CD4-positive, alpha-beta T cell treated with Interleukin-12 subunit alpha and Interleukin-12 subunit beta, for 1 hour (primary cell): Measurements from ENCODE around the gene FES.
"Not testable (repeated sequence)": the region's sequence is repeated elsewhere in the genome, so short reads cannot be mapped to it uniquely, and the experiment has no call there.

Source experiments
- DNase-seq: peaks from one replicate; pipeline ENCODE4 v3.0.0-alpha.2; 2020

Gene FES

GRCh38 chr15:90893175-90894090 lies 9.1 kb downstream of the FES start:
- DNase-seq, result no peak

GRCh38 chr15:90895571-90896117 lies 11.3 kb downstream of the FES start:
- DNase-seq, result no peak

- not testable (repeated sequence) for DNase-seq
Observed at GRCh38 chr15:90897131-90897655, 12.9 kb downstream of the FES start.

GRCh38 chr15:90901175-90902039 lies 17.1 kb downstream of the FES start:
- DNase-seq, result no peak

GRCh38 chr15:90902040-90902839 lies 17.9 kb downstream of the FES start:
- DNase-seq, result peak; percentile 75

GRCh38 chr15:90902840-90903732 lies 18.8 kb downstream of the FES start, which contains the start of gene MAN2A2:
TSS of gene MAN2A2 (plus strand) at chr15:90903302. CDS start at chr15:90904208, 906 bp downstream.
- peak; percentile 69 for DNase-seq

- no peak for DNase-seq
Observed at GRCh38 chr15:90903733-90904536, 19.6 kb downstream of the FES start.

- no peak for DNase-seq
Observed at GRCh38 chr15:90904746-90905145, 20.4 kb downstream of the FES start.

GRCh38 chr15:90905306-90906180 lies 21.2 kb downstream of the FES start:
- no peak for DNase-seq

- no peak for DNase-seq
Observed at GRCh38 chr15:90906181-90906849, 22.0 kb downstream of the FES start.

GRCh38 chr15:90907051-90907660 lies 22.9 kb downstream of the FES start:
- no peak for DNase-seq

GRCh38 chr15:90907838-90908507 lies 23.7 kb downstream of the FES start:
- no peak for DNase-seq

- DNase-seq, result not testable (repeated sequence)
Observed at GRCh38 chr15:90909449-90909848, 25.1 kb downstream of the FES start.

- no peak for DNase-seq
Observed at GRCh38 chr15:90909976-90910375, 25.7 kb downstream of the FES start.

- no peak for DNase-seq
Observed at GRCh38 chr15:90910441-90911301, 26.4 kb downstream of the FES start.

- no peak for DNase-seq
Observed at GRCh38 chr15:90911302-90911623, 27.0 kb downstream of the FES start.
